Mucosa of gallbladder (tissue), 1 donor: ENCODE data around the gene SNX27. TPM values are rescaled to one million over a fixed set of nuclear protein-coding genes. Genes with fewer than 3 reads are reported as not detected.
A peak's percentile ranks its signal among the peaks of the same experiment; 100 is the strongest.

Experiments used
- DNase-seq: peaks from one replicate; pipeline ENCODE4 v3.0.0-alpha.2; 2020; ENCODE audit warnings: low spot score
- total RNA-seq: library from RNA; stranded (reverse); gene quantifications from one replicate; pipeline ENCODE4 v1.2.1, GENCODE V29; 2021
- donor health status: DM: no; HTN: no; CAD: no.

Gene SNX27
- total RNA-seq, 1 donor from 2014 or later: 58.3 TPM

DNA sequence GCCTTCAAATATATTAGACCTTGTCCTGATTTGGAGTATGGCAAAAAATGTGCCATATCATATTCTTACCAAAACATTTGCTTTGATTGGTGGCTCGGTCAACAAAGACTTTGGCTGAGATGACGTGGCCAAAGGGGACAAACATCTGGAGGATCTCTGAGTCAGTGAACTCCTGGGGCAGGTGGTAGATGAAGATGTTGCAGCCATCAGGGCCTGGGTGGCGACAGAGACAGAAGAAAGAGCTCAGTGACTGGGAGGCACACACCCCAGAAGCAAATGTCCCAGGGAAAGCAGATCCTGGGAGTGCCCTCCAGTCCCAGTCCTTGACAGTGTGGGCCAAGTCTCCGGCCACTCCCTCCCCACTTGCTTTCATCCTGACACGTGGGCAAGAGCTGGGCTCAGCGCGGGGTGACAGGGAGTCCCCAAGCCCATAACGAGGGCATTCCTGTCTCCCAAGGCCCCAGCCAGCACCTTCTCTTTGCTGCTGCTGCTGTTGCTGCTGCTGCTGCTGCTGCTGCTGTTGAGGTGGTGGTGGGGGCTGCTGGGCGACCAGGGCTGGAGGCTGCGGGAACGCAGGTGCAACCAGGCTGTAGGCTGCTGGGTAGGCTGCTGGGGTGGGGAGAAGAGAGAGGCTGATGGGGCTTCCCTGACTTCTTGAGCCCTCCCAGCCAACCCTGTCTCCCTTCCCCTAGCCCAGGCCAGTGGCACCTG is 94.1 kb downstream of the SNX27 start:
- DNase-seq: no peak

DNA sequence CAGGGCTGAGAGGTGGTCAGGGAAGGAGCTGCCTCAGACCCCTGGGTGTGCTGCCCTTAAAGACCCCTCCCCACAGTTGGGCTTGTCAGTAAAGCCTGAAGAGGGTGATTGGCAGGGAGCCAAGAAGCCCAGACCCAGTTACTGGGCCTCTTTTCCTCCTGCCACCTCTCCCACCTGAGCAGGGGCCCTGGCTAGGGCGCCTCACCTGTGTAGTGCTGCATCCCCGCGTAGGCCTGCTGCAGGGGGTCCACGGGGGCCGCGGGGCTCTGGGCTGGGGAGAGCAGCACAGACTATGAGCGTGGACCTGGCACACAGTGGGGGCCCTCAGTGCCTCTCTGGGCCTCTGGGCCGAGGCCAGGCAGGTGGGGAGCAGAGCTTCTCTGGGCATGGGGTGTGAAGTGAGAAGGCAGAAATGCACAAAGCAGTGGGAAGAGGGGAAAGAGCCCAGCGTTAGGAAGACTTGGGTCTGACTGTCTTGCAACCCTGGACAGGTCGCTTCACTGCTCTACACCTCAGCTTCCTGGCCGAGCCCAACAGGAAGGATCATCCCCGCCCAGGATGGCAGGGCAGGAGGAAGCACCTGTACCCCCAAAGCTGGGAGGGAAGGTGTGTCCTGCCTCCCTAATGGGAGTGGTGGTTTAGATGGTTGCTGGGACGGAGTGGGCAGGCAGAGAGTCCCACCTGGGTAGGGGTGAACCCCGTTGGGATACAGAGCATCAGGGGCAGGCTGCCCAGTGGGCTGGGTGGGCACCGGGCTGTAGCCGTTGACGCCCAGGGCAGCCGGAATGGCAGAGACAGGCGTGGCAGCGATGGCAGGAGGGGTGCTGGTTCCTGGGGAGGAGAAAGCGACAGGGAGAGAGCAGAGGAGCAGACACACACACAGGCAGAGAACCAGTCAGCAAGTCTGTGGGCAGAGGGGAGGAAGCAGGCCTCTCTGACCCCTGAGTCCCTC is 94.9 kb downstream of the SNX27 start:
- no peak for DNase-seq

DNA sequence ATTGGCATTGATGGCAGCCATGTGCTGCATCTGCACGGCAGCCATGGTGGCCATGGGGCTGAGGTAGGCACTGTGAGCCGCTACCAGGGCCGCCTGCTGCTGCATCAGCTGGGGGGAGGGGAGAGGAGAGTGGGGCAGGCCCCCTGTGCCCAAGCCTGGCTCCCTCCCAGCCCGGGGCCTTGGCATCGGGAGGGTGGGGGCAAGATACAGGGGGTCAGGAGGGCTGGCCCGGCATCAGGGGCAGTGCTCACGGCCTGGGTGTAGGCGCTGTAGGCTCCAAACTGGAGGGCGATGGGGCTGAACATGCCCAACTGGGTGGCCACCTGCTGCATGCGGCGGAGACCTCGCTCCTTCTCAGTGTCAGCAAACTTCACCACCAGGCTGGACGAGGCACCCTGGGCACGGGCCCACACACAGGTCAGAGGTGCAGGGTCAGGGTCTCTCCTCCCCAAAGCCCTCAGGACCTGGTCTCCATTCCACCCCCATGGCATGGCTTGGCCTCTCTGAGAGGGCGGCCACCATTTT is 95.8 kb downstream of the SNX27 start:
- DNase-seq: no peak

- no peak for DNase-seq
Measured at GRCh38 chr1:151708891-151709290, 97.0 kb downstream of the SNX27 start.

DNA sequence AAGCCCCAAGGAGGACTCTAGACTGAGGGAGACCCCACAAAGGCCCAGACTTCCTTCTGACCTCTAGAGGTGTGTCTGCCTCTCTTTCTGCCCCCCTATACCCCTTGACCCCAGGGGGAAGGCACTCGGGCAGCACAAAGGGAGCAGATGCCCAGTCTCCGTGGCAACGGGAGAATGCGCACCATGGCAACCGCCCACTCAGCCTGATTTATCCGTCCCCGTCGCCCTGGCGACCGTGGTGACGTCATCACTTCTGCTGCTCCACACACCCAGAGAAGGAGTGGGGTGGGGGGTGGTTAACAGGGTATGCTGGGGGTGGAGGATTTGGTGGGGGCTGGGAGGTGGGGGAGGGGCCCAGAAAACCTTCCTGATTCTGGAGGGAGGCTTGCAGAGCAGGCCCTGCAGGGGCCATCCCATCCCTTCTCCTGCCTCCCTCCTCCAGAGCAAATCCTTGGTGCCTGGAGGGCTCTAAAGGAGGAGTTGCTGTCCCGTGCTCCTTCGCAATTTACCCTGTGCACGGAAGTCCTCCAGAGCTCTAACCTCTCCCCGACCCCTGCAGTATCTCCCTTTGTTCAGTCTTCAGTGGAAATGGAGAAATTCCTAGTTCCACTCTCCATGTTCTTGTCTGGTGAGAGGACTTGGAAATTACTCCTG is 98.5 kb downstream of the SNX27 start:
- DNase-seq: no peak

DNA sequence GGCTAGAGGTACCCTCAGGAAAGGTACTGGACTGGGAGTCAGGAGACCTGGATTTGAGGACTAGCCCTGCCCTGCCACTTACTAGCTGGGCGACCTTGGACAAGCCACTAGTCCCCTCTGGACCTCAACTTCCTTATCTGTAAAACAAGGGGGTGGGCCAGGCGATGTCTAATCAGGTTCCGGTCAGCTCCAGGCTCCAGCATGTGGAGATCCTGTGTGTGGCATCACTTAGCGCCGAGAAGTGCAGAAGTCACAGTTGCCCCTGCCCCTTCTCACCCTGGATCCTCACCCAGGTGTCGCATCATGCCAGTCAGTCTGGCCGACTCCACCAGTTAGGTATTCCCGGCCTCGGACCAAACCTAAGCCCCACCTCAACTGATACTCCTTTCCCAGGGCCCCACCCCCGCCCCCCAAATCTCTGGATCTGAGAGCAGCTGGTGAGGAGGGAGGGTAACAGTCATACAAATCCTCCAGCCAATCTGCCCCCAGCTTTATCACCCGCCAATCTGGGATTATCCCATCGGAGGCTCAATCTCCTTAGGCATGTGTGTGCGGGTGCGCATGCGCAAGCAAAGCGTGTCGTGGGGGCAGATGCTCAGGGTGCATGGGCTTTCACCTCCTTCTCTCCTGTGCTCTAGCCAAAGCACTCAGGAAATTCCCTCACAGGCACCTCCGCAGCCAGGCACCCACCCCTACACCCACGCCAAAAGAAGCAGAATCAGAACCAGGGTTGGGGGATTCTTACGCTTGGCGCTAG is 99.4 kb downstream of the SNX27 start:
- DNase-seq: no peak

- DNase-seq: no peak
Measured at GRCh38 chr1:151711951-151712350, 100.1 kb downstream of the SNX27 start.

GRCh38 chr1:151713044-151713443 is 101.2 kb downstream of the SNX27 start:
- peak; percentile 62 for DNase-seq

- DNase-seq: no peak
Measured at GRCh38 chr1:151713874-151714273, 102.0 kb downstream of the SNX27 start.

DNA sequence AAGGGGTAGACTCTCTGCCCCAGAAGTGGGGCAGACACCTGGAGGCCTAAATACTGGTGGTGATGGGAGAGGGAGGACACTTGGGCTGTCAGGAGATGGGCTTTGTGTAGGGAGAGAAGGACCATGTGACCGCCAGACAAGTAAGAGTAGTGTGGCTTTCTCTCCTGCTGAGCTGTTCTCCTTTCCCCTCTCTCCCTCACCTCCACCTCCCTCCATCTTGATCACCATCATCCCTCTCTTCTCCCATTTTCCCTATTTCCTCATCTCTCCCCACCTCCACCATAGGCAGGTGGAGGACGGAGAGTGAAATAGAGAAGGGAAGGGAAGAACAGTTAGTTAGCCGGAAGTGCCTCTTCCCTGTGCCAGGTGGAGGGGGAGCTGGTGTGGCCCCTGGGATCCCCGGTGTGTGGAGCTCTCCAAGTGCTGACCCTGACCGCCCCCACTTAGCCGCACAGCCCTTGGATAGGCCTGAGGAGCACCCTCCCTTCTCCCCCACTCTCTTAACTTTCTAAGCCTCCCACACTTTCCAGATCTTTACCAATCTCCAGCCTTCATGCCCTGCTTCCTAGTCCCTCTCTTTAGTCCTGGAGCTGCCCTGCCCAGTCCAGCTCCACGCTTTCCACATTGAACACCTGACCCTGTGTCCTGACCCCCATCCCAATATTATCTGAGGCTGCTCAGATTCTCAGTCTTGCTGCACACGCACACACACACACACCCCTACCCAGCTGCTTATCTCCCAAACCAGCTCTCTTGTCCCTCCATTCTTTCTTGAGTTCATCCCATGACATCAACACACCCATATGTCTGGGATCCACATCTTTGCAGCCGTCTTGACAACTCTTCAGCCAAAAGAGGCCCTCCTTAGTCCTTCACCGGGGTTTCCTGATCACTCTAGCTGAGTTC is 103.2 kb downstream of the SNX27 start:
- DNase-seq: no peak

- no peak for DNase-seq
Measured at GRCh38 chr1:151715726-151716404, 104.0 kb downstream of the SNX27 start.

DNA sequence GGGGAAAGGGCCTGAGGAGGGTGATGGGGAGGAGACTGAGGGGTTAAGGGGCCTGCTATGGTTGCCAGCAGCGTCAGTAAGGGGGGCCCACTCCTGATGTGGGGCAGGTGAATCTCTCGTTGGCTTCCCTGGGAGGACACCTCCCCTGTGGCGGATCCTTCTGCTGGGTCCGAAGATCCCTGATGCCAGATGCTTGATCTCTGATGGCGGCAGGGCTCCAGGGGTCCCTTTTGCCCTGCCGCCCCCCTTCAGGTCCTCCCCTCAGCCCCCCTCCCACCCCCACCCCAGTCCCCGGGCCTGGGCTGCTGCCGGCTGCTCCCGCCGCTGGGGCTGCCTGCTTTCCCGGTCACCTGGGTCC is 104.5 kb downstream of the SNX27 start:
- DNase-seq: no peak

GRCh38 chr1:151716771-151717631 is 105.2 kb downstream of the SNX27 start, which contains the start of gene CELF3:
CELF3 (minus strand) TSS chr1:151716803; CDS start chr1:151716020, 783 bp downstream.
- no peak for DNase-seq

- no peak for DNase-seq
Measured at GRCh38 chr1:151718011-151718431, 106.2 kb downstream of the SNX27 start.

DNA sequence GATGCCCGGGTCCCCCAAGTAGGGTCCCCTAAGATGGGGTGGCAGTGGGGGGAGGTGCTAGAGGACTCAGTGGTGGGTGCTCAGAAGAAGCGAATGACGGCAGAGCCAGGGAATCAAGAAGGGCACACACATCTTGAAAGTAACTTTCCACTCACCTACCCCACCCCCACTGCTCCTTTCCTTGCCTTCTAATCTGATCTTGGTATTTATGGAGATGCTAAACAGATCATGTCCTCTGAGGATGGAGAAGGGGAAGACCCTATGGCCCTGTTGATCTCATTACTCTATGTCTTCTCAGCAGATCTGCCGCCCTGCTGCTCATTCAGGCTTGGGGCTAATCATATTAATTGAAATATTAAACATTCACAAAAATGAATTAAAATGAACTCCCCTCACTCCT is 106.8 kb downstream of the SNX27 start:
- no peak for DNase-seq

DNA sequence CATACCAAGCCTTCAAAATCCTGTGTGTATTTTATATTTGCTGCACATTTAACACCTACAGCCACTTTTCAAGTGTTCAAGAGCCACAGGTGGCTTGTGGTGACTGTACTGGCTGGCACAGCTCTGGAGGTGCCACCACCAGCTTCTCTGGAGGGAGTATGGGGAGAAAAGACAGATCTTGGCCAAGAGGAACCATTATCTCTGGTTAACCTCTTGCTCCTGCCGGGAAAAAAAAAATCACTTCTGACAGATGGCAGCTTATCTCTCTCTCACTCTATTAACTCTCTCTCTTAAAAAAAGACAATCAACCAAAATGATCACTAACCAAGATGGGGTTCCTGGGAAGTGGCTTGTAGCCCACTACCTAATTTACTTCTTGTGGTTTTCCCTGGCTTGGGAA is 108.3 kb downstream of the SNX27 start:
- DNase-seq: no peak

GRCh38 chr1:151720554-151720953 is 108.7 kb downstream of the SNX27 start:
- DNase-seq: no peak

DNA sequence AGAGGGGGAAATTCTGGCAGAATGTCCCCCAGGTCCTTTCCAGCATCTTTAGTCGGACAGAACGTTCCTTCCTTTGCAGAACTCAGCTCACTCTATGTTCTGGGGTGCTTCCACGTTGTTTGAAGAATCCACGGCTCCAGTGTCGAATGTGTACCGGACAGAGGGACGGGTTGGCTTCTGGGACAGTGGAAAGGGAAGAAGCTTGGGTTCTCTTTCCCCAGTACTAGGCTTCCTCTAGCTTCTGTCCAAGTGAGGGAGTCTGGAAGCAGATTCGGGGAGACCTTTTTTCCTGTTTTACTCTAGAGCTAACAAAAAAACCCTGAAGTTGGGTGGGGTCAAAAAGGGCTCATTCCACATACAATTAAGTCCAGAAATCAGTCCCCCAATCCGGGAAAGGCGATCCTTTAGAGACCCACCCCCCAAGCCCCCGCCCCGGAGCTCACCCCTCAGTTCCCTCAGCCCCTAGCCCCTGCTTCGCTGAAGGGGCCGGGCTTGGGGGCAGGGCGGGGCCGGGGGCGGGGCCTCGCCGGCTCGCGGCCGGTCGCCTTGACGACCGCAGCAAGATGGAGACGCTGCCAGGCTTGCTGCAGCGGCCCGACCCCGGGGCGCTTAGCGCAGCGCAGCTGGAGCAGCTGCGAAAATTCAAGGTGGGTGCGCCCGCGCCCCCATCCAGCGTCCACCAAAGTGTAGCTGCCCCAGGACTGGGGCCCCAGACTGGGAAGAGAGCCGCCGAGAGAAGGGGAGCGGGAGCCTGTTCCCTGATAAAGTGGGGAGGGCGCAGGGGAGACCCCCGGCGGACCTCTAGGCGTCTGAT is 109.3 kb downstream of the SNX27 start, which contains the start of gene RIIAD1:
RIIAD1 (plus strand) TSS at position 549 of the 814 bp plus-strand sequence; CDS start at position 564, 15 bp downstream.
- DNase-seq: no peak
